A673 (cell line): ENCODE measurements around the gene ZDHHC8. TPM values are rescaled to one million over a fixed set of nuclear protein-coding genes. Genes with fewer than 3 reads are reported as not detected.

Experiments used
- BruUV-seq: library from RNA; stranded (reverse); fragments of 400-500 nt; replicated peaks from 2 replicates; lab custom pipeline; 2021; lab: Mats Ljungman, UMichigan
- CTCF ChIA-PET: fragments of 300-600 bp; sonication (Branson Sonifier 250); formaldehyde crosslinking; loops from one replicate; lab custom pipeline; 2022; ENCODE audit warnings: antibody characterized with exemption; lab: Charles Lee
- POLR2A ChIA-PET: fragments of 300-600 bp; sonication (Branson Sonifier 250); formaldehyde crosslinking; loops from one replicate; lab custom pipeline; 2022; ENCODE audit warnings: antibody characterized with exemption; ENCODE audit not compliant: low non-redundant PET; lab: Charles Lee
- DNase-seq: peaks from one replicate; pipeline ENCODE4 v3.0.0-alpha.2; 2015; ENCODE audit warnings: low spot score
- H3K27ac ChIP-seq: fragments of 200-600 bp; sonication (generic); 2 replicates; pipeline ENCODE4 v1.5.1; 2016; ENCODE audit warnings: mixed run types, low read depth, mild to moderate bottlenecking, mixed read lengths, antibody characterized with exemption, low read length; ENCODE audit not compliant: poor library complexity, severe bottlenecking
- H3K27me3 ChIP-seq: fragments of 200-600 bp; sonication (generic); replicated peaks from 2 replicates; pipeline ENCODE4 v1.6.1; 2017; ENCODE audit warnings: mixed run types, low read depth, mild to moderate bottlenecking, mixed read lengths, antibody characterized with exemption, low read length; ENCODE audit not compliant: insufficient read depth, poor library complexity
- H3K36me3 ChIP-seq: fragments of 200-600 bp; sonication (generic); 2 replicates; pipeline ENCODE4 v1.6.1; 2016; ENCODE audit warnings: mixed run types, mild to moderate bottlenecking, mixed read lengths, antibody characterized with exemption, low read length; ENCODE audit not compliant: insufficient read depth, poor library complexity, severe bottlenecking
- H3K4me1 ChIP-seq: fragments of 200-600 bp; sonication (generic); 2 replicates; pipeline ENCODE4 v1.6.1; 2017; ENCODE audit warnings: mixed run types, mild to moderate bottlenecking, mixed read lengths, antibody characterized with exemption, low read length; ENCODE audit not compliant: insufficient read depth, poor library complexity, severe bottlenecking
- H3K4me3 ChIP-seq: fragments of 200-600 bp; sonication (generic); 2 replicates; pipeline ENCODE4 v1.5.1; 2016; ENCODE audit warnings: low read depth, mixed run types, mild to moderate bottlenecking, mixed read lengths, low read length; ENCODE audit not compliant: poor library complexity, severe bottlenecking
- H3K9me3 ChIP-seq: fragments of 200-600 bp; sonication (generic); 2 replicates; pipeline ENCODE4 v1.6.1; 2016; ENCODE audit warnings: mixed run types, low read depth, mild to moderate bottlenecking, mixed read lengths, antibody characterized with exemption, low read length; ENCODE audit not compliant: poor library complexity, severe bottlenecking
- CTCF ChIP-seq: fragments of 300-800, 200-600 bp; sonication (generic); conservative IDR thresholded peaks from 2 replicates; pipeline ENCODE4 v1.5.1; 2017; ENCODE audit warnings: low read depth, mild to moderate bottlenecking, antibody characterized with exemption, low read length, moderate library complexity, mixed read lengths
- EZH2 ChIP-seq: fragments of 200-600 bp; sonication (generic); IDR thresholded peaks from 2 replicates; pipeline ENCODE4 v1.6.1; 2017; ENCODE audit warnings: borderline replicate concordance, low read depth, mild to moderate bottlenecking, mixed read lengths, antibody characterized with exemption, low read length; ENCODE audit not compliant: poor library complexity, severe bottlenecking
- intact Hi-C: fragments of 100-400 bp; cut with micrococcal nuclease; formaldehyde crosslinking; loops from one replicate; pipeline ENCODE4 v1.10.0; 2022; ENCODE audit not compliant: unreplicated experiment
- total RNA-seq: library from RNA; stranded (reverse); gene quantifications from 2 replicates; pipeline ENCODE4 v1.2.3, GENCODE V29; 2021

The ZDHHC8 gene
- total RNA-seq, 1 experiment from 2014 or later, result 58.8 TPM

- ChIA-PET POLR2A (no interaction called here), CTCF (no interaction called here)
- DNase-seq, result no peak
- Histone ChIP-seq H3K36me3 (peaks cover 84% of the 10 kb centered on the region), H3K4me1 (peaks cover 1% of the 10 kb centered on the region), H3K27ac (no peak overlapping the region), H3K27me3 (no peaks in the 10 kb centered on the region), H3K4me3 (no peak overlapping the region), H3K9me3 (no peaks in the 10 kb centered on the region)
- intact Hi-C loops, result no loop called here
- TF ChIP-seq EZH2 (no peak), CTCF (no peak)
- BruUV-seq, result no TSS peak
Observed at GRCh38 chr22:20124083-20124787, 7.4 kb upstream of the ZDHHC8 start.

- Histone ChIP-seq H3K27ac (no peak overlapping the region), H3K9me3 (no peaks in the 10 kb centered on the region), H3K27me3 (no peaks in the 10 kb centered on the region), H3K4me1 (peaks cover 1% of the 10 kb centered on the region), H3K36me3 (peaks cover 71% of the 10 kb centered on the region), H3K4me3 (no peak overlapping the region)
- no peak for DNase-seq
- CTCF ChIA-PET, result no interaction called here
- no peak for TF ChIP-seq CTCF
- no peak for TF ChIP-seq EZH2
- intact Hi-C loops, result loop anchor here (5.0 kb wide), 1 partner anchor 153 kb away; no protein-coding TSS in a partner anchor
- BruUV-seq, result no TSS peak
- POLR2A ChIA-PET, result no interaction called here
Observed at GRCh38 chr22:20125201-20126174, 6.1 kb upstream of the ZDHHC8 start.

GRCh38 chr22:20126284-20127029, 5.1 kb upstream of the ZDHHC8 start:
- no peak overlapping the region for H3K4me3 ChIP-seq
- no peaks in the 10 kb centered on the region for H3K9me3 ChIP-seq
- H3K4me1 ChIP-seq, result peaks cover 5% of the 10 kb centered on the region
- no peak overlapping the region for H3K27ac ChIP-seq
- no peaks in the 10 kb centered on the region for H3K27me3 ChIP-seq
- peaks cover 64% of the 10 kb centered on the region for H3K36me3 ChIP-seq
- TF ChIP-seq CTCF, result no peak
- TF ChIP-seq EZH2, result no peak
- ChIA-PET CTCF (no interaction called here), POLR2A (no interaction called here)
- BruUV-seq, result no TSS peak
- DNase-seq, result no peak
- intact Hi-C loops, result loop anchor here (5.0 kb wide), 1 partner anchor 154 kb away; no protein-coding TSS in a partner anchor
